NCI-H146 treated with DMSO at 0.1 percent for 48 hours (cell line): Measurements from ENCODE around the gene CCDC73.
"Not testable (repeated sequence)": the region's sequence is repeated elsewhere in the genome, so short reads cannot be mapped to it uniquely, and the experiment has no call there.

Experiments
- DNase-seq: peaks from one replicate; lab custom pipeline; 2025; ENCODE audit not compliant: unreplicated experiment; lab: John Stamatoyannopoulos, UW

CCDC73 gene

DNA sequence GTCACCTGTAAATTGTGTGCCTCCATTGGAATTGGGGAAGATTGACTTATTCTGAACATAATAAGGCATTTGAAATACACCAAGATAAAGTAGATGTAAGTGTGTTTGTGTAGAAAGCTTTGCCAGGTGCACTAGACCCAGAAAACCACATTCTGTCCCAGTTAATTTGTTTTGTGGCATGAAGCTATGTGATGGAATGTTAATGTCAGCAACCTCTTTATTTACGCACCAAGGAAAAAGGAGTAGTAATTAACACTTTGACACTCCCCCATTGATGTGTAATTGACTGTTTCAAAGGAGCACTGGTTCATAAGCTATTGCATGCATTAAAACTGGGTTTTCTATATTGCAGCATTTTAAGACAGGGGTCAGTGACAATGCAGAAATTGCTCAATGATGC is 196.5 kb downstream of the CCDC73 start:
- no peak for DNase-seq

DNA sequence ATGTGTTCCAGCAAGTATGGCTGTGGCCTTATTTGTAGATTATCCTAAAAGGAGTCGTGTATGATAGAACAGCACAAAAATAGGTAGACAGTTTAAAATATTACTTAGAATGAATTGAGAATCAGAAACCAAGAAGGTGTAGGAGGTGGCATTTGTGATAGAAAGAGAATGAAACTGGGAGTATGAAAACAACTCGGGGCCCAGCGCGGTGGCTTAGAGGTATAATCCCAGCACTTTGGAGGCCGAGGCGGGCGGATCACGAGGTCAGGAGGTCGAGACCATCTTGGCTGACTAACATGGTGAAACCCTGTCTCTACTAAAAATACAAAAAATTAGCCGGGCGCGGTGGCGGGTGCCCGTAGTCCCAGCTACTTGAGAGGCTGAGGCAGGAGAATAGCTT is 198.3 kb downstream of the CCDC73 start:
- not testable (repeated sequence) for DNase-seq

DNA sequence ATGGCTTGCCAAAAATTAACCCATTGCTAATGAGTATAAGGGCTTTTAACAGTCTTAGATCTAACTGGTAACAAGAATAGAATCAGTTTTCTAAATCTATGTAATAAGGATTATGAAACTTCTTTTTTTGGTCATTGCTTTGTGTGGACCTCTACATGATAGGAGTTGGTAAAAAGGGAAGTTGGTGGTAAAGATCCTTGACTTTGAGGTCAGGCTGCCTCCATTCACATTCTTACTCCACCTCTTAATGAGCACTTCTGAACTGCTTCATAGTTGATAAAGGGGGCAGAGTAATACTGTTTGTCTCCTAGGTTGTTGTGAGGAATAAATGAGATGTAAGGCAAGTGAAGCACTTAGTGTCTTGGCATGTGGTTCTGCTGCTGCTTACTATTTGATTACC is 200.2 kb downstream of the CCDC73 start:
- DNase-seq: no peak

DNA sequence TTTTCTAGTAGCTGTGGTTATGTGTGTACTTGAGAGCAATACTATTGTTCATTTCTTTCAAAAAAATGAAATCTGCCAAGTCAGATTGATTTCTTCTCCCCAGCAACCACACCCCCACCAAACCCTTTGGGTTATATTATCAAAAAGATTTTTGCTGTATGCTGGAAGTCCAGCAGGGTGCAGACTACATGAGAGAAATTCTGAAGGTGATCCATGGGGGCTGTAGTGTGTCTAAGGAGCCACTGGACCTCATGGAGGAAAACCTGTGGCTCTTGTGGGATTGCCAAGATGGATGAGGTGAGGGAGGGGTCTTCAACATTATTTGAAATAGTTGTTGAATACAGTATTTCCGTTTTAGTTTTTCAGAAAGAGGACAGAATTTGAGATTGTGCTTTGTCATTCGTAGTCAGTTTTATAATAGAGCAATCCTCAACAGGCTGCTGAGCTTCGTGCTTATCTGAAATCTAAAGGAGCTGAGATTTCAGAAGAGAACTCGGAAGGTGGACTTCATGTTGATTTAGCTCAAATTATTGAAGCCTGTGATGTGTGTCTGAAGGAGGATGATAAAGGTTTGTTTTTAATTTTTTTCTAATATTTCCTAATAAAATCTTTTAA is 207.8 kb downstream of the CCDC73 start:
- DNase-seq: no peak

DNA sequence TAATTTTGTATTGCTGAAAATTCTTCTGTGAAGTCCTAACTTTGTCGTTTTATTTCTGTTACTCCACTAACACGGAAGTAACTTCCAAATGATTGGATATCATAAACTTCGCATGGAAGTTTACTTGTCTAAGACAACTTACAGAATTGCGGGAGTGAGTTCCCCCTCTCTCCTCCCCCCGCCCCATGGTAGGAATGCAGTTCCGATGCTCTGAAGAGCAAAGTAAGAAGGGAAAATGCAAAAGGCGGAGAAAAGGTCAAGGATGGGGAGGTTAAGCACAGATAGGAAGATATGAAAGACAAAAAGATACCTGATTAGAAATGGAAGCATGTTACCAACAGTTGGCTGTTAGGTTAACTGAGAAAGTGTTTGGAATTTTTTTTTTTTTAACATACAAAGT is 209.5 kb downstream of the CCDC73 start:
- DNase-seq: no peak

DNA sequence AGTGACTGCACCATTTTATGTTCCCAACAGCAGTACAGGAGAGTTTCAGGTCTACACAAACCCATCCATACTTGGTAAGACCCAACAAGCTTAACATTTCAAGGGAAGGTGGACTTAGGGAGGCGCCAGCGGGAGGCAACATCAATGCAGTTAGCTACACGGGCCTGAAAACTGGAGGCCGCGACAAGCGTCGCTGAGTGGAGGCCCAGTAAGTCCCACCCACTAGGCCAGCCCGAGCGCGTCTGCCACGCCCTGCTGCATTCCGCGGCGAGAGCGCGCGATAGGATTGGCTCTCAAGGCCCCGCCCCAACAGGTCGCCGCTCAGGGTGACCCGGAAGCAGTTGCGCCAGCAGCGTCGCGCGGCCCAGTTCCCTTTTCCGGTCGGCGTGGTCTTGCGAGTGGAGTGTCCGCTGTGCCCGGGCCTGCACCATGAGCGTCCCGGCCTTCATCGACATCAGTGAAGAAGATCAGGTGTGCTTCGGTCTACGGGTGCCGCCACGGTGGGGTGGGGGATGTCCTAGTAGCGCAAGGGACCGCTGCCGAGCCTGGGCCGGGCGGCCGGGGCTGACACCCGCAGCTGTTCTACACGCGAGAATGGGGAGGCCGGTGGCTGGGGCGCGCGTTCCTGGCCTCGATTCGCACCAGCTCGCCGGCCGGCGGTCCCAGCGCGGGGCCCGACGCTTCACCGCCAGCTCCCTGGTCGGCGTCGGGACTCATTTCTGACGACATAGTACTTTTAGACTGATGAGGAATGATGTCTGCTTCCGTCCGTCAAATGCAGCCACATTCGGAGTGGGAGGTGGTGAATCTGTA is 210.8 kb downstream of the CCDC73 start, which contains the start of gene EIF3M:
EIF3M (plus strand) TSS at position 373 of the 813 bp plus-strand sequence; CDS start at position 430, 57 bp downstream.
- DNase-seq: peak; percentile 89

DNA sequence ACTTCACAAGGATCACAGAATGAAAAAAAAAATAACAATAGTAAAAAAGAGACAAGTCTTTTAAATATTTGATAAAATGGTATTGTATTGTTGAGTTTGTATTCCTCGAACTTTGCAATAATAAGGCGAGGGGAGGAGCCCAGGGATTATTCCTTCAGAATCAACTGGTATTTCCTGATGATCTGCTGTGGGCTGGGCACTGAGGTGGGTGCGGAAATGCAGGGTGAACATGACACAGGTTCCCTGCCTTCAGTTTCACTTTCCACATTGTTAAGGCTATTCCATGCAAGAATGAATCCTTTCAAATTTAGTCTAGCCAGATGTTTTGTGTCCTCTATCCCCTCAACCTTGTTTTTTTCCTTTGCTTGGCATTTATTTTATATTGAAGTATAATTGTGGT is 212.9 kb downstream of the CCDC73 start:
- no peak for DNase-seq

DNA sequence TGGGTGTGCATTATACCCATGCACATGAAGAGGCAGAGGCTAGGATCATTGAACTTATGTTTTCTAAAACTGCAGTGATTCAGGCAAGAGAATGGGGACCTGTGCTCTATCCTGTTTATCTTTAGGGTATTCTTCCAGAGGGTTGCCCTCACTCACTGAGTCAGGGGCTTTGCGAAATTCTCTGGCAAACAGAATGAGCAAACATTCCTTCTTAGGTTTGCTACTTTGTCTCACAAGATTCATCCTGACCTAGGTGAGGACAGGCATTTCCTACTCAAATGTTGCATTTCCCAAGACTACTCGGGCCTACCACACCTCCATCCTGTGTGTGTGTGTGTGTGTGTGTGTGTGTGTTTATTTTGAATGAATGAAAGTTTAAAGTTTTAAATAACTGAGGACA is 213.5 kb downstream of the CCDC73 start:
- no peak for DNase-seq

DNA sequence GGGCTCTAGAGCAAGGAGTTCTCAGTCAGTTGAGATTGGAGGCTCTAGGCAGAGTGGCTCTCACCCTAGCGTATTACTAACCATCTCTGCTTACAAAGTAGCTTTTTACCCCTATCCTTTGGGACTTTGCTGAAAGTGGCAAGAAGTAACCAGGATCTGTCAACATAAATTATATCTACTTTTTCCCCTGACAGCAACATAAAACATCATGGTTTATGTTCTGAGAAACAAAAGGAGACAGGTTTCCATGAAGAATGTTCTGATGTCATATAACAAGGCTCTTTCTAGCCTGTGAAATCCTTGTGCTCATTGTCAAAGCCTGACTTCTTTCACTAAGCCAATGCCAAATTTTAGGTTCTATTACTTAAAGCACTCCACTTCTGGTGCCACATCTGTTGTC is 218.0 kb downstream of the CCDC73 start:
- no peak for DNase-seq

DNA sequence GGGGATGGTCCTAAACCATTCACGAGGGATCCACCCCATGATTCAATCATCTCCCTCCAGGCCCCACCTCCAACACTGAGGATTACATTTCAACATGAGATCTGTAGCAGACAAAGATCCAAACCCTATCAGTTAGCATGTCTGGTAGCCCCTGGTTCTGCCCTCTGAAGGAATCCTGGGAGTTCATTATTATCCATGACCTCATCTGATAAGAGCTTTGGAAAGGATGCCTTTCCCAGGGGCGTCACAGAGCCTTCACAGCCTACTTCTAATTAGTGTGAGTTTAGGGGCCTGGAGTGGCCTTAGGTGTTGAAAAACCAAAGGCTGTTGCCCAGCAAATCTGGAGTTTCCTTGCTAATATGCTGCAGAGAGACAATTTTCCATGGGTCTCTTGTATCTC is 219.4 kb downstream of the CCDC73 start:
- no peak for DNase-seq

DNA sequence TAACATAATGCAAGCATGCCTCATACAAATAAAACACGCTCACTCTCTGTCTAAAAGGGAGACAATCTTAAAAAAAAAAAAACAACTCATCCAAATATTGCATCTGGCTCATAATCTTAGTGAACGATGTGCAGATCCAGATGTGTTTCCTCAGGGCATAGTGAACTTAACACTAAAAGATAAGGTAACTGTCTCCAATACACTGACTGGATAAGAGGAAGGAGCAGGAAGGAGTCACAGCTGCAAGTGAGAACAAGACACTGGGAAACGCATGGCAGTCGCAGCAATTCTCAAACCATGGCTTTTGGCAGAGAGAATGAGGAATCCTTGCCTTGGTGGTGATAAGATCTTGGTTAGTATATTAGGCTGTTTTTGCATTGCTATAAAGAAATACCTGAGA is 220.0 kb downstream of the CCDC73 start:
- DNase-seq: no peak

DNA sequence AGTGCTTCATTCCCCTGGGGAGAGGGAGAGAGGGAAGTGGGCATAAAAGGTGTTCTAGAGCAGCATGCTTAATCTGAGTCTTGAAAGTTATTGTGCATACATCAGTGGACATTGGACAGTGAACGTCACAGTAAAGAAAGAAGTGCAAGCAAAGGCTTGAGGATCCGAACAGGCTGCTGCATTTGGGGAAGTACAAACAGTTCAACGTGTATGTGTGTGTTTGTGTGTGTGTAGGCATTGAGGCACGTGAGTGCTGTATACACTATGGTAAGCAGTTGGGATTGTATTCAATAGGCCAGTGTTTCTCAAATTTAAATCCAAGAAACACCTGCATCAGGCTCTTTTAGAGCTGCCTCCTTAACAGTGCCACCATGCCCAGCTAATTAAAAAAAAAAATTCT is 221.2 kb downstream of the CCDC73 start:
- no peak for DNase-seq

DNA sequence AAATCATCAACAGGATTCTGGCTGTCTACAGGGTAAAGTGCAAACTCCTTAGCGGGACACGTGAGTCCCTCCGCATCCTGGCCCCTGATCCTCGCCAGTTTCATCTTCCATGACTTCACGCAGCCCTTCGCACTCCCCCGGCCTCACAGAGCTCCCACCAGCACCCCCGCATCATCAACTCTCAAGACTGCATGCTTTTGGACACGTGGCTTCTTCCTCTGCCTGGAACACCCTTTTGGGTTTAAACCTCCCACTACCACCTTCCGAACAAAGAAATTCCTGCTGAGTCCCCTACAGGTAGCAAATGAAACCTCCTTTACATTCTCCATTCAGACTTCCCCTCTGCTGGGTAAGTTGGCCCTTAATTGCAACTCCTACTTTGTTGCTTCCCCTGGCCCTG is 223.4 kb downstream of the CCDC73 start:
- DNase-seq: no peak

DNA sequence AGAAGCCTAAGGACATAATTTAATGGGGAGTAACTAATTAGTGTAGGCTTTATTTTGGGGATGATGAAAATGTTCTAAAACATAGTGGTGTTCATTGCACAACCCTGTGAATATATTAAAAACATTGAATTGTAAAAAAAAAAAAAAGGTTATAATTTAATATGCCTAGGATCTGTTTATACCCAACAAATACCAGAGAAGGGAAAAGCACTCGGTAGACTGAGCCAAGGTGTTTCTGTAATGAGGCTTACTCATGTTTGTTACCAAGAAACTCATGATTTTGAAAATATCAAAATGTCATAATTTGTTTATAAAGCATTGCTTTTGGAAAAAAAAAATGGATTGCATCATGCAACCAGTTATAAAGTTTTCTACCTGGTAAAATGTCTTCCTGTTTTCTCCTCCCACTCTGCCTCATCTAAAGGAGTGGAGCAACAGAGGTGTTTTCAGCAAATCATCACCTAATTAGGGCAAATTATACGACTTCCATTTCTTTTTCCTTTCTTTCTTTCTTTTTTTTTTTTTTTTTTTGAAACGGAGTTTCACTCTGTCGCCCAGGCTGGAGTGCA is 225.1 kb downstream of the CCDC73 start:
- no peak for DNase-seq

DNA sequence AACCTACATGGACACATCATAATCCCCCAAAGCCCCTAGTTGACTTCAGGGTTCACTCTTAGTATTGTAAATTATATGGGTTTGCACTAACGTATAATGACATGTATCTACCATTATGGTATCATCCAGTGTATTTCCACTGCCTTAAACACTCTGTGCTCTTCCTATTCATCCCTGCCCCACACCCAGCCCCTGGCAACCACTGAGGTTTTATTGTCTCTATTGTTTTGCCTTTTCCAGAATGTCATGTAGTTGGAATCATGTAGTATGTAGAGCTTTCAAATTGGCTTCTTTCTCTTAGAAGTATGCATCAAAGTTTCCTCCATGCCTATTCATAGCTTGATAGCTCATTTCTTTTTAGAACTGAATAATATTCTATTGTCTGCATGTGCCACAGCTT is 227.3 kb downstream of the CCDC73 start:
- DNase-seq: no peak

DNA sequence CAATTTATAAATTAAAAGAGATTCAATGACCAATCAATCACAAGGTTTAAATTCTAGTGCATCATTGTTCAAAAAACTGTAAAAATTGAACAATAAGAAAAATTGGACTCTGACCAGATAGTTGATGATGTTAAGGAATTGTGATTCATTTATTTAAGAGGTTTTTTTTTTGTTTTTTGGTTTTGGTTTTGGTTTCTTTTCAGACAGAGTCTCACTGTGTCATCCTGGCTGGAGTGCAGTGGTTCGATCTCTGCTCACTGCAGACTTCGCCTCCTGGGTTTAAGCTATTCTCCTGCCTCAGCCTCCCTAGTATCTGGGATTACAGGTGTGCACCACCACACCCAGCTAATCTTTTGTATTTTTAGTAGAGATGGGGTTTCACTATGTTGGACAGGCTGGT is 227.9 kb downstream of the CCDC73 start:
- DNase-seq: no peak

DNA sequence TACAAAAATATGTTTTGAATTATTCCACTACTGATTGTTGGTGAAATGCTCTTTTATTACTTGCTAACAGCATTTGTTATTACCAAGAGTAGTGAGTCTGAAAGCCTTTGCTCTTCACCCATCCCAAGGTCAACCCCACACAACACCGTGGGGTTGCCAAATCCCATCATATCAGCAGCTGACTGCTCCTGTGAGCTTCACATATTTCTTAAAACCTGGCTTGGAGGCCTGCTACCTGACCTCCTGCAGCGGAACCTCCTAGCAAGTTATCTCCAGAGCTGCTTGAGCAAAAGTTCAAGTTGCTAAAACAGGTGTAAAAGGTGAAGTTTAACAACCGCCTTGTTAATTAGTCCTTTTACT is 230.9 kb downstream of the CCDC73 start:
- DNase-seq: no peak

DNA sequence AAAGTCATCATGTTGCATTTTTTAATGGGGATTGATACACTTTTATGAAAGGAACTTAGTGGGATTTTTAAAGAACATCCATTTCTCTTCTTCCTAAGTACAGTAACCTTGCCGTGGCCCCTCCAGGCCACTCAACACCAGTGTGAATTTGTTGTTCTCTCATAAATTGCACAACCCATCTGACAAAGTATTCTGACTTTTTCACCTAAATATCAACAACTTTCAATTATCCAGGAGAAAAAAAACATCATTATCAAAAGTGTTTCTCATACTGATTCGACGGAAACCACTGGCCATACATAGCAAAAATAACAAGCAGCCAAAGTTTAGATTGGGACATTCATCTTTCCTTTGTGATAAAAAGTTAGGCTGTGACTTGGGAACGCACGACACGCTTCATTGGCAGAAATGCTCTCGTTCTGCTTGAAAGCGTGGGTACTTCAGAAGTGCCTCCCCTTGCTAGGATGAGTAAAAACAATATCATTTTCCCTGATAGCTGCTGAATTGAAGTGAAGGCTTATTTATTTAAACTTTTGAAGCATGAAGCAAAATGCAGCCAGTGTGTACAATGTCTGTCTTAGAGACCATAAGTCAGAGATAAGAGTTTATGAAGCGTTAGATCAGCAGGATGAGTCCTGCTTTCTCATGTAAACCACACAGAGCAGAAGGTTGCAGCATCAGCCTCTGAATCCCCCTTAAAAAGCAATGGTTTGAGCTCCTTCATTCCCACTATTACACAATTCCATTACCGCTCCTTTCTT is 231.4 kb downstream of the CCDC73 start:
- DNase-seq: no peak

DNA sequence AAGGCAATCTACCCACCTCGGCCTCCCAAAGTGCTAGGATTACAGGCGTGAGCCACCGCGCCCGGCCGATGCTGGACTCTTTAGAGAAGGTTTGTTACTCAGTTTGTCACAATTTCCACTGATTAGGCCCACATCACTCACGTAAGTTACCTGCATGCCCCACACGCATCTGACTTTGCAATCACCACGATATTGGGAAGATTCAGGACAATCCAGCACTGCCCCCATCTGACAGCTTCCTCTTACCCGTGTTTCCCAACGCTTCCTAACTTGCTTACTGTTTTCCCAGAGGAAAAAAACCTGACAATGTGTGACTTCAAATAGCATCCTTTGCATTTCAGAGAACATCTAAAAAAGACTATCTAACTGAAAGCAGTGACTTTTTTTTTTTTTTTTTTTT is 232.6 kb downstream of the CCDC73 start:
- no peak for DNase-seq

DNA sequence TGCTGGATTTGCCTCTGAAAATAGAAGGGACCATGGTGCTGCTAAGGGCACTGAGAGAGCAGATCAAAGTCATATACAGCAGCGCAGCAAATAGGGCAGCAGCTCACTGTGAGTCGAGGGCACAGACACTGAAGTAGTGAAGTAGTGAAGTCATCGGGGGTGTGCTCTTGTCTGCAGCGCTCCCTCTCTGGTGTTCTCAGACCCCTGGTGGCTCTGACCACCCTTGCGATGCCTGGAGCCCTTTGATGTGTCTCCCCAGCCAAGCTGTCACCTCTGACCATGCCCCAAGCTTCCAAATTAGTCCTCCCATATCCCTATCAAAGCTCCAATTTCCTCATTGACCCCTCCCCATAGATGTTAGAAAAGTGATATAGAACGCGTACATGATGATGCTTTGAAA is 238.6 kb downstream of the CCDC73 start:
- DNase-seq: no peak

DNA sequence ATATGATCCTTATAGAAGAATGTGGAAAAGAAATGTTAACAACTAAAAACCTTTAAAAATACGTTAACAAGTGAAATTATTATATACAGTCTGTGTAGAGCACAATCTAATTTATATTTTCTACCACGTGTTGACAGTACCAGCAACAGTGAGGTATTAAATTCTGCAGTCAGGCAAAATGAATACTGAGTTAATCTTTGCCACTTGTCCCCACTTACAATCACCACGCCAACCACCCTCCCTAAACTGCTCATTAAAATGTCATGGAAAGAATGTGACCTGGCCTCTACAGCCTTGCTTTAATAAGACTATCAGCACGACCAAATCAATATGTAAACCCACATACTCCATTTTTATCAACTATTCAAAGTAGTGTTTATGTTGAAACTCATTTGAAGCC is 239.4 kb downstream of the CCDC73 start:
- DNase-seq: no peak
